Erythroblast (primary cell): Measurements from ENCODE around the gene PRRT2.

Experiments
- GATA1 ChIP-seq: IDR thresholded peaks from 2 replicates; pipeline ENCODE4 v1.6.1; 2011; ENCODE audit warnings: low read depth, mild to moderate bottlenecking, control low read depth, low read length, moderate library complexity
- POLR2A ChIP-seq: IDR thresholded peaks from 2 replicates; pipeline ENCODE4 v1.6.1; 2011; ENCODE audit warnings: mild to moderate bottlenecking, low read length

GRCh38 chr16:29850998-29851397 is 39.0 kb downstream of the PRRT2 start:
- TF ChIP-seq GATA1 (no peak), POLR2A (no peak)
